HCT116 (cell line): Measurements from ENCODE around the gene CBL. TPM values are rescaled to one million over a fixed set of nuclear protein-coding genes. Genes with fewer than 3 reads are reported as not detected.

Experiments
- ATAC-seq: fragments of 200-7000 bp; cut with Tn5 transposase; 2 replicates; pipeline ENCODE4 v1.9.1; 2020; ENCODE audit warnings: mild to moderate bottlenecking, moderate library complexity
- BruUV-seq: library from RNA; stranded (reverse); fragments of 400-500 nt; replicated peaks from 2 replicates; lab custom pipeline; 2021; lab: Mats Ljungman, UMichigan
- CTCF ChIA-PET: fragments of 300-600 bp; sonication (Branson Sonifier 250); formaldehyde crosslinking; loops from one replicate; lab custom pipeline; 2021; ENCODE audit warnings: antibody characterized with exemption; lab: Charles Lee
- POLR2A ChIA-PET: fragments of 300-600, 350-600 bp; sonication (Branson Sonifier 250); formaldehyde crosslinking; loops from one replicate; lab custom pipeline; 2021; ENCODE audit warnings: antibody characterized with exemption; lab: Charles Lee
- RAD21 ChIA-PET, 2 experiments: fragments of 300-600 bp; sonication (Branson Sonifier 250); formaldehyde crosslinking; loops; one replicate each; lab custom pipeline; 2023; ENCODE audit warnings: low total read pairs in 2 of 2; ENCODE audit not compliant: uncharacterized antibody in 2 of 2, unreplicated experiment in 2 of 2, low non-redundant PET in 1 of 2; lab: Charles Lee
- DNase-seq: peaks from one replicate; pipeline ENCODE4 v3.0.0-alpha.2; 2010; ENCODE audit warnings: low read depth, low spot score
- H2AFZ ChIP-seq: fragments of 200-600 bp; shearing (Covaris generic), sonication (generic); 2 replicates; pipeline ENCODE4 v1.6.1; 2017; ENCODE audit warnings: low read depth, mixed run types, mixed read lengths, antibody characterized with exemption, low read length; ENCODE audit not compliant: poor library complexity, severe bottlenecking
- H3K27ac ChIP-seq: 2 replicates; pipeline ENCODE4 v1.5.1; 2012; ENCODE audit warnings: low read depth, low read length
- H3K27me3 ChIP-seq: fragments of 200-600 bp; sonication (generic); 2 replicates; pipeline ENCODE4 v1.6.1; 2016; ENCODE audit warnings: mixed run types, low read length, mixed read lengths; ENCODE audit not compliant: insufficient read depth
- H3K36me3 ChIP-seq, 2 experiments: fragments of 200-500 bp in 1 of 2; fragments of 200-600 bp in 1 of 2; sonication (Bioruptor generic) in 1 of 2; sonication (generic) in 1 of 2; 2 replicates each; pipeline versions ENCODE4 v1.5.1 to v1.6.1; 2014 to 2016; ENCODE audit warnings: low read length in 2 of 2, inconsistent platforms in 1 of 2, mixed read lengths in 1 of 2, mixed run types in 1 of 2; ENCODE audit not compliant: insufficient read depth in 2 of 2, control insufficient read depth in 1 of 2
- H3K4me1 ChIP-seq, 2 experiments: fragments of 200-600 bp in 1 of 2; sonication (generic) in 1 of 2; 2 replicates each; pipeline versions ENCODE4 v1.5.1 to v1.6.1; 2012 to 2017; ENCODE audit warnings: low read length in 2 of 2, inconsistent platforms in 1 of 2, mild to moderate bottlenecking in 1 of 2, mixed read lengths in 1 of 2, mixed run types in 1 of 2, moderate library complexity in 1 of 2; ENCODE audit not compliant: insufficient read depth in 2 of 2, control insufficient read depth in 1 of 2
- H3K4me2 ChIP-seq: fragments of 200-600 bp; sonication (generic); 2 replicates; pipeline ENCODE4 v1.6.1; 2017; ENCODE audit warnings: mixed run types, low read length, mixed read lengths
- H3K4me3 ChIP-seq, 2 experiments: fragments of 200-600 bp in 1 of 2; sonication (generic) in 1 of 2; replicated peaks in 1 of 2; 2 replicates each; pipeline ENCODE4 v1.5.1; 2011 to 2016; ENCODE audit warnings: low read length in 2 of 2, control low read depth in 1 of 2, low read depth in 1 of 2, mild to moderate bottlenecking in 1 of 2, mixed read lengths in 1 of 2, mixed run types in 1 of 2
- H3K79me2 ChIP-seq: fragments of 200-600 bp; sonication (generic); 2 replicates; pipeline ENCODE4 v1.6.1; 2017; ENCODE audit warnings: mild to moderate bottlenecking, mixed run types, low read length, moderate library complexity, mixed read lengths; ENCODE audit not compliant: insufficient read depth
- H3K9ac ChIP-seq: fragments of 200-600 bp; sonication (generic); 2 replicates; pipeline ENCODE4 v1.6.1; 2016; ENCODE audit warnings: low read length, mixed read lengths
- H3K9me2 ChIP-seq: fragments of 200-600 bp; sonication (generic), shearing (Covaris generic); 2 replicates; pipeline ENCODE4 v1.6.1; 2017; ENCODE audit warnings: mixed run types, mild to moderate bottlenecking, moderate library complexity; ENCODE audit not compliant: insufficient read depth
- H3K9me3 ChIP-seq, 2 experiments: fragments of 200-500 bp in 1 of 2; fragments of 200-600 bp in 1 of 2; sonication (Bioruptor generic) in 1 of 2; sonication (generic) in 1 of 2; 2 replicates each; pipeline ENCODE4 v1.6.1; 2014 to 2017; ENCODE audit warnings: low read length in 2 of 2, mixed read lengths in 2 of 2, inconsistent platforms in 1 of 2, low read depth in 1 of 2, mild to moderate bottlenecking in 1 of 2, mixed run types in 1 of 2, moderate library complexity in 1 of 2; ENCODE audit not compliant: control insufficient read depth in 1 of 2, insufficient read depth in 1 of 2
- H4K20me1 ChIP-seq: fragments of 200-600 bp; sonication (generic), shearing (Covaris generic); 2 replicates; pipeline ENCODE4 v1.6.1; 2017; ENCODE audit warnings: mixed run types, mild to moderate bottlenecking, moderate library complexity; ENCODE audit not compliant: insufficient read depth
- CBX3 ChIP-seq: IDR thresholded peaks from 2 replicates; pipeline ENCODE4 v1.6.1; 2012; ENCODE audit warnings: low read depth
- CEBPB ChIP-seq: IDR thresholded peaks from 2 replicates; pipeline ENCODE4 v1.6.1; 2012; ENCODE audit warnings: low read depth
- EGR1 ChIP-seq: IDR thresholded peaks from 2 replicates; pipeline ENCODE4 v1.6.1; 2012; ENCODE audit warnings: low read depth
- ELF1 ChIP-seq: IDR thresholded peaks from 2 replicates; pipeline ENCODE4 v1.6.1; 2012; ENCODE audit warnings: low read depth, borderline replicate concordance
- EZH2 ChIP-seq: fragments of 200-600 bp; sonication (generic); IDR thresholded peaks from 2 replicates; pipeline ENCODE4 v1.6.1; 2017; ENCODE audit warnings: antibody characterized with exemption, mixed run types
- EZH2phosphoT487 ChIP-seq: fragments of 200-600 bp; IDR thresholded peaks from 2 replicates; pipeline ENCODE4 v1.6.1; 2018; ENCODE audit warnings: antibody characterized with exemption, borderline replicate concordance
- JUND ChIP-seq: IDR thresholded peaks from 2 replicates; pipeline ENCODE4 v1.6.1; 2012
- MAX ChIP-seq: IDR thresholded peaks from 2 replicates; pipeline ENCODE4 v1.6.1; 2012
- POLR2A ChIP-seq: IDR thresholded peaks from 2 replicates; pipeline ENCODE4 v1.7.0; 2011; ENCODE audit warnings: borderline replicate concordance; ENCODE audit not compliant: insufficient read depth, insufficient read length; ENCODE audit errors: extremely low read depth
- POLR2AphosphoS5 ChIP-seq: IDR thresholded peaks from 2 replicates; pipeline ENCODE4 v1.6.1; 2011; ENCODE audit warnings: mild to moderate bottlenecking, low read depth, low read length, moderate library complexity
- RAD21 ChIP-seq: IDR thresholded peaks from 2 replicates; pipeline ENCODE4 v1.6.1; 2012; ENCODE audit warnings: low read depth, mild to moderate bottlenecking
- SIN3A ChIP-seq: IDR thresholded peaks from 2 replicates; pipeline ENCODE4 v1.6.1; 2012; ENCODE audit warnings: low read depth
- SP1 ChIP-seq: IDR thresholded peaks from 2 replicates; pipeline ENCODE4 v1.6.1; 2012; ENCODE audit warnings: low read depth
- TCF7L2 ChIP-seq: IDR thresholded peaks from 2 replicates; pipeline ENCODE4 v1.7.0; 2011; ENCODE audit warnings: borderline replicate concordance, inconsistent platforms; ENCODE audit not compliant: insufficient read depth, insufficient read length; ENCODE audit errors: extremely low read depth
- YY1 ChIP-seq: IDR thresholded peaks from 2 replicates; pipeline ENCODE4 v1.6.1; 2011; ENCODE audit warnings: low read length, low read depth, moderate library complexity, mild to moderate bottlenecking; ENCODE audit not compliant: insufficient replicate concordance; ENCODE audit errors: extremely low read depth
- ZFX ChIP-seq: fragments of 450-650 bp; IDR thresholded peaks from 2 replicates; pipeline ENCODE4 v1.6.1; 2017
- ZNF274 ChIP-seq: fragments of 200-500 bp; sonication (Bioruptor generic); IDR thresholded peaks from 2 replicates; pipeline ENCODE4 v1.6.1; 2014; ENCODE audit warnings: mild to moderate bottlenecking, low read depth, low read length, inconsistent platforms
- intact Hi-C: fragments of 100-400 bp; cut with micrococcal nuclease; formaldehyde crosslinking; loops from 2 replicates; pipeline ENCODE4 v1.10.0; 2022
- total RNA-seq: library from RNA; stranded (reverse); gene quantifications from one replicate; pipeline ENCODE4 v1.2.1, GENCODE V29; 2021; ENCODE audit not compliant: unreplicated experiment
- TF ChIP-seq, protein P1 (sequence below): IDR thresholded peaks from 2 replicates; pipeline ENCODE4 v1.6.1; 2012

The CBL gene
- total RNA-seq, 1 experiment from 2014 or later, result 31.1 TPM

DNA sequence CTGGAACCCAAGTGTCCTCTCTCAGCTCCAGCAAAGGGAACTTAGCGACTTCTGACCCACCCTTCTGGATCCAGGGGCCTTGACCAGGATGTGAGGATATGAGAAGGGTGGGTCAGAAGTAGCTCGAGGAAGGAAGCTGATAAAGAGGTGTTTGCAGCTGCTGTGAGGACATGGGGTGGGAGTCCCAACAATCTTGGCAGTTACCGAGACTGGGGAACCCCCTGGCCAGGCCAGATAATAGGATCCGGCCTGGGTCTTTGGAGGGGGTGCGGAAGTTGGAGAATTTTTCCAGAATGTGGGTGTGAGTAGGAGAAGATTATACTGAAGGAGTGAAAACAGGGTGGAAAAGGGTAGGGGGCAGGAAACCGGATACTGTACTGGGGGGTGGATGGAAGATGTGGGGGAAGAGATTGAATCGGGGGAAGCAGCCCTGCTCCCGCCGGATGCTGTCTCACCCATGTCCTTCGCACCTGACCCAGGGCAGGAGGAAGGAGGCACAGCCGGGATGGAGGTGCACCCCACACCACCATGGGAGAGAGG, 113.6 kb downstream of the CBL start:
- no peak for DNase-seq
- no peak overlapping the region for H3K9ac ChIP-seq
- ChIA-PET POLR2A (no interaction called here), CTCF (interaction anchor here (1.2 kb wide), 1 partner anchor 37 kb away, joined by 3 read pairs; no protein-coding TSS in a partner anchor), RAD21 (no interaction called here)
- H3K79me2 ChIP-seq, result no peaks in the 10 kb centered on the region; the same call in 1 of the 2 replicates
- no peaks in the 10 kb centered on the region for H3K9me2 ChIP-seq
- BruUV-seq, result no TSS peak
- TF ChIP-seq ZNF274 (no peak), EZH2 (no peak)
- intact Hi-C loops, result loop anchor here (5.0 kb wide), 1 partner anchor 217 kb away; the partner anchor contains the start of gene DPAGT1
- no peaks in the 10 kb centered on the region for H3K9me3 ChIP-seq
- ATAC-seq, result no peak
- peaks cover 16 to 45% of the 10 kb centered on the region in 2 experiments for H3K4me1 ChIP-seq
- H3K27ac ChIP-seq, result no peak overlapping the region
- H3K4me3 ChIP-seq, result no peak overlapping the region
- no peak overlapping the region for H3K4me2 ChIP-seq
- no peaks in the 10 kb centered on the region for H3K27me3 ChIP-seq
- H4K20me1 ChIP-seq, result no peaks in the 10 kb centered on the region
- H2AFZ ChIP-seq, result no peak overlapping the region
- peaks cover 0 to under 1% of the 10 kb centered on the region in 2 experiments; a peak in 1 of 4 replicates for H3K36me3 ChIP-seq

DNA sequence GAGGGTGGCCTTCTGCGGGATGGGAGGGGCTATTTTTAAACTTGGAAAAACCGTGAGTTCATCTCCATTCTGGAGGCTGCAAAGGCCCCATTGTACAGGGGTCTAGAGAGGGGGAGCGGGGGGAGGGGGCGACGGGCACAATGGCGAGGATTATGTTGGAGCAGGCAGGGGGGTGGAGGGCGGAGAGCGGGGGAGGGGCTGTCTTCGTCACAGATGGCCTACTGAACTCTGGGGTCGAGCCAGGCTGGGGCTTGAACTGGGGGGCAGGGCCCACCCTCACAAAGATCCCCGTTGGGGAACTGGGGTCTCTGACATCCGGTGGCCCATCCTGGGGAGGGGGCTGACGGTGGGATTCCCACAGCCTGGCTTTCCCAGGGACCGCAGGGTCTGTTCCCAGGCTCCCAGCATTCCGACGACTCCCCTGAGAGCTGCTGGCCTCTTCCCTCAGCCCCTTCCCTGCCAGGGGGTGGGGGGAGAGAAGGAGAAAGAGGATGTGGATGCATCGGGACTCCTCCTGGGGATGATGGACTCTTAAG, 114.2 kb downstream of the CBL start:
- no peak overlapping the region for H3K27ac ChIP-seq
- H4K20me1 ChIP-seq, result no peaks in the 10 kb centered on the region
- no peak overlapping the region for H2AFZ ChIP-seq
- ATAC-seq (no peak), DNase-seq (no peak)
- RAD21 ChIA-PET, result no interaction called here
- CTCF ChIA-PET, result no interaction called here
- H3K79me2 ChIP-seq, result no peaks in the 10 kb centered on the region; the same call in 1 of the 2 replicates
- no peak for TF ChIP-seq ELF1
- TF ChIP-seq MAX, result no peak
- TF ChIP-seq YY1, result no peak
- no peak for TF ChIP-seq JUND
- TF ChIP-seq POLR2A, result no peak
- TF ChIP-seq EGR1, result no peak
- TF ChIP-seq EZH2, result no peak
- TF ChIP-seq CBX3, result no peak
- TF ChIP-seq SP1, result no peak
- TF ChIP-seq EZH2phosphoT487, result no peak
- no peak for TF ChIP-seq ZFX
- TF ChIP-seq, protein P1, sequence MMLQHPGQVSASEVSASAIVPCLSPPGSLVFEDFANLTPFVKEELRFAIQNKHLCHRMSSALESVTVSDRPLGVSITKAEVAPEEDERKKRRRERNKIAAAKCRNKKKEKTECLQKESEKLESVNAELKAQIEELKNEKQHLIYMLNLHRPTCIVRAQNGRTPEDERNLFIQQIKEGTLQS, result no peak
- no peak for TF ChIP-seq CEBPB
- TF ChIP-seq SIN3A, result no peak
- TF ChIP-seq TCF7L2, result no peak
- no peak for TF ChIP-seq POLR2AphosphoS5
- no peak for TF ChIP-seq RAD21
- TF ChIP-seq, all 23 proteins: peak for 0
- no peaks in the 10 kb centered on the region for H3K27me3 ChIP-seq
- no TSS peak for BruUV-seq
- intact Hi-C loops, result loop anchor here (5.0 kb wide), 1 partner anchor 218 kb away; the partner anchor contains the start of gene DPAGT1
- peaks cover 12 to 40% of the 10 kb centered on the region in 2 experiments for H3K4me1 ChIP-seq
- H3K4me3 ChIP-seq, result no peak overlapping the region
- no peaks in the 10 kb centered on the region for H3K9me2 ChIP-seq
- H3K36me3 ChIP-seq, result no peaks in the 10 kb centered on the region
- no peaks in the 10 kb centered on the region for H3K9me3 ChIP-seq
- no peak overlapping the region for H3K4me2 ChIP-seq
- POLR2A ChIA-PET, result no interaction called here
- no peak overlapping the region for H3K9ac ChIP-seq
